Measurements from ENCODE around the gene CANT1. TPM values are rescaled to one million over a fixed set of nuclear protein-coding genes. Genes with fewer than 3 reads are reported as not detected.
A peak's percentile ranks its signal among the peaks of the same experiment; 100 is the strongest.

Gene CANT1
- total and polyA plus RNA-seq, 9 of the 15 experiments (the other 6 are each of a cell fraction or from before 2014, with no cell fraction given): 2.7 to 66.4 (median 22.5) TPM

- POLR2A ChIA-PET: interaction anchor here (0.6 to 1.1 kb wide), 3 partner anchors 44 to 682 kb away, joined by 3 to 4 read pairs (median 4); no protein-coding TSS in a partner anchor
- Histone ChIP-seq H3K4me2 (ENCODE audit: insufficient read depth, low read length) (no peak overlapping the region), H3K36me3 (ENCODE audit: control insufficient read depth, insufficient read depth, low read length) (peaks cover 76% of the 10 kb centered on the region; the same call in 2 of the 3 replicates), H3K27ac (ENCODE audit: extremely low read depth, low read depth, low read length) (no peak overlapping the region), H3K9me3 (replicated peaks; ENCODE audit: control insufficient read depth, insufficient read depth, low read depth, low read length) (no peaks in the 10 kb centered on the region), H4K20me1 (replicated peaks; ENCODE audit: control insufficient read depth, insufficient read depth, low read length) (peaks cover 12% of the 10 kb centered on the region; the same call in 1 of the 2 replicates), H3K27me3 (ENCODE audit: control insufficient read depth in 2 of 2, insufficient read depth in 2 of 2, low read length in 2 of 2) (no peaks in the 10 kb centered on the region), H3K79me2 (ENCODE audit: control insufficient read depth, insufficient read depth, low read length) (peaks cover 20% of the 10 kb centered on the region), H3K4me1 (replicated peaks in 1 of 2; ENCODE audit: control insufficient read depth in 2 of 2, insufficient read depth in 2 of 2, low read length in 2 of 2) (peaks cover 2 to 11% of the 10 kb centered on the region in 2 experiments; a peak in 4 of 5 replicates), H2AFZ (ENCODE audit: low read depth, low read length) (no peak overlapping the region), H3K9me1 (ENCODE audit: control insufficient read depth, insufficient read depth, low read length) (peaks cover 3% of the 10 kb centered on the region), H3K4me3 (no peak overlapping the region), H3K9ac (ENCODE audit: insufficient read depth in 1 of 2, low read depth in 2 of 2, low read length in 2 of 2) (no peak overlapping the region)
- in situ Hi-C loops (cut with MboI): no loop called here
- ATAC-seq (no peak), DNase-seq (ENCODE audit: extremely low read depth in 1 of 4, low spot score in 3 of 4) (no peak), FAIRE-seq (no peak)
- intact Hi-C loops (cut with micrococcal nuclease): no loop called here
- CTCF ChIA-PET (ENCODE audit: low intra/inter-chr PET ratio): no interaction called here
- WGBS (ENCODE audit: insufficient coverage, low coverage, missing lambda C conversion rate): 92% methylated on average over 4 of the region's 6 CpGs
- no TSS peak for BruUV-seq (replicated peaks)
- no peak for TF ChIP-seq MAFF (IDR thresholded peaks at IDR 0.05; ENCODE audit: low read length)
- TF ChIP-seq GTF2E2 (tag; IDR thresholded peaks at IDR 0.05): no peak
- TF ChIP-seq RBFOX2 (IDR thresholded peaks at IDR 0.05; ENCODE audit: low read depth, low read length): 0 out of 2 replicates have a peak, but pooled peaks have one; percentile 6
- TF ChIP-seq ZSCAN32 (CRISPR knock-in tag; IDR thresholded peaks at IDR 0.05): no peak
- no peak for TF ChIP-seq HOMEZ (CRISPR knock-in tag; IDR thresholded peaks at IDR 0.05)
- TF ChIP-seq TAF1 (IDR thresholded peaks at IDR 0.05; ENCODE audit: control insufficient read depth, extremely low read depth, insufficient read depth, low read length, severe bottlenecking): no peak
- no peak for TF ChIP-seq ATF3 (IDR thresholded peaks at IDR 0.05)
- no peak for TF ChIP-seq ATF3 (CRISPR knock-in tag; conservative IDR thresholded peaks at IDR 0.05)
- no peak for TF ChIP-seq HSF4 (CRISPR knock-in tag; IDR thresholded peaks at IDR 0.05; ENCODE audit: borderline replicate concordance)
- TF ChIP-seq ZFP36 (IDR thresholded peaks at IDR 0.05; ENCODE audit: low read depth, low read length, partially characterized antibody): peak; percentile 96
- no peak for TF ChIP-seq CCNT2 (IDR thresholded peaks at IDR 0.05; ENCODE audit: borderline replicate concordance, extremely low read depth, insufficient read length, low read depth, low read length)
Measured at GRCh38 chr17:78997881-78998280, 11.7 kb downstream of the CANT1 start.
